HFF-Myc (cell line): Measurements from ENCODE around the gene DGKG.

Experiments
- DNase-seq: peaks from one replicate; pipeline ENCODE4 v3.0.0-alpha.2; 2011; ENCODE audit warnings: low read depth; ENCODE audit errors: extremely low read depth
- H3K4me3 ChIP-seq: replicated peaks from 2 replicates; pipeline ENCODE4 v1.5.1; 2011; ENCODE audit warnings: low read depth, mild to moderate bottlenecking, control low read depth, low read length
- CTCF ChIP-seq: IDR thresholded peaks from 2 replicates; pipeline ENCODE4 v1.5.1; 2012; ENCODE audit warnings: mild to moderate bottlenecking, low read depth, low read length, control low read depth; ENCODE audit errors: missing control alignments

Gene DGKG

GRCh38 chr3:186315581-186316354 is 46.3 kb downstream of the DGKG start:
- no peak for TF ChIP-seq CTCF
- H3K4me3 ChIP-seq = no peak overlapping the region
- DNase-seq = no peak

GRCh38 chr3:186314896-186315295 is 47.1 kb downstream of the DGKG start:
- no peak for DNase-seq
- no peak overlapping the region for H3K4me3 ChIP-seq
- TF ChIP-seq CTCF = no peak

- no peak for TF ChIP-seq CTCF
- DNase-seq = no peak
Measured at GRCh38 chr3:186311441-186311840, 50.6 kb downstream of the DGKG start.

GRCh38 chr3:186308549-186308948 is 53.5 kb downstream of the DGKG start:
- no peak overlapping the region for H3K4me3 ChIP-seq
- no peak for TF ChIP-seq CTCF
- DNase-seq = no peak

More at GRCh38 chr3:186311441-186311840, 50.6 kb downstream of the DGKG start:
- no peak overlapping the region for H3K4me3 ChIP-seq

GRCh38 chr3:186307594-186308221 is 54.3 kb downstream of the DGKG start:
- no peak for TF ChIP-seq CTCF
- no peak overlapping the region for H3K4me3 ChIP-seq
- peak; percentile 42 for DNase-seq

- no peak overlapping the region for H3K4me3 ChIP-seq
- DNase-seq = no peak
- TF ChIP-seq CTCF = no peak
Measured at GRCh38 chr3:186305286-186305685, 56.7 kb downstream of the DGKG start.
